HepG2 (cell line): ENCODE results near the gene ABHD2. TPM values are rescaled to one million over a fixed set of nuclear protein-coding genes. Genes with fewer than 3 reads are reported as not detected.

Source experiments
- ATAC-seq: fragments of 200-7000 bp; cut with Tn5 transposase; 3 replicates; pipeline ENCODE4 v1.9.1; 2020; ENCODE audit warnings: mild to moderate bottlenecking, moderate library complexity
- BruUV-seq: library from RNA; stranded (reverse); fragments of 400-500 nt; replicated peaks from 2 replicates; lab custom pipeline; 2021; lab: Mats Ljungman, UMichigan
- CTCF ChIA-PET: fragments of 300-600 bp; formaldehyde crosslinking; extraction: SDS; loops from one replicate; lab custom pipeline; 2021; ENCODE audit warnings: low total read pairs, inconsistent platforms, low intra/inter-chr PET ratio; lab: Yijun Ruan, JAX
- POLR2A ChIA-PET: fragments of 350-600 bp; sonication (Branson Sonifier 250); formaldehyde crosslinking; loops from one replicate; lab custom pipeline; 2020; ENCODE audit warnings: antibody characterized with exemption, inconsistent platforms; lab: Yijun Ruan, JAX
- DNase-seq: peaks from one replicate; pipeline ENCODE4 v3.0.0-alpha.2; 2015; ENCODE audit warnings: low spot score
- FAIRE-seq: peaks from 3 replicates; lab custom pipeline; 2011; peaks lifted over from hg19 to GRCh38; lab: Jason Lieb, UNC
- H2AFZ ChIP-seq: one replicate; pipeline ENCODE4 v1.6.1; 2011; ENCODE audit warnings: low read length, inconsistent platforms
- H3K27ac ChIP-seq: fragments of 300-600 bp; 3 replicates; pipeline ENCODE4 v1.8.0; 2011; ENCODE audit warnings: mixed run types, mild to moderate bottlenecking, mixed read lengths, low read length, inconsistent platforms; ENCODE audit not compliant: insufficient read depth; ENCODE audit errors: extremely low read length
- H3K27me3 ChIP-seq, 2 experiments: fragments of 200-600 bp in 1 of 2; 2 replicates in 1 of 2; 3 replicates in 1 of 2; pipeline versions ENCODE4 v1.6.0 to v1.8.0; 2011; ENCODE audit warnings: low read length in 2 of 2, mild to moderate bottlenecking in 2 of 2, moderate library complexity in 2 of 2, inconsistent platforms in 1 of 2; ENCODE audit not compliant: insufficient read depth in 2 of 2, control insufficient read depth in 1 of 2
- H3K36me3 ChIP-seq, 2 experiments: fragments of 200-600 bp in 1 of 2; replicated peaks in 1 of 2; 2 replicates in 1 of 2; 3 replicates in 1 of 2; pipeline versions ENCODE4 v1.5.1 to v1.8.0; 2011; ENCODE audit warnings: low read length in 2 of 2, inconsistent platforms in 1 of 2; ENCODE audit not compliant: insufficient read depth in 2 of 2, control insufficient read depth in 1 of 2
- H3K4me1 ChIP-seq: 2 replicates; pipeline ENCODE4 v1.5.1; 2012; ENCODE audit warnings: low read length, inconsistent platforms; ENCODE audit not compliant: insufficient read depth
- H3K4me2 ChIP-seq: 2 replicates; pipeline ENCODE4 v1.6.0; 2011; ENCODE audit warnings: low read depth, low read length, inconsistent platforms
- H3K4me3 ChIP-seq, 3 experiments: fragments of 200-600 bp in 1 of 3; sonication (generic), shearing (Covaris generic) in 1 of 3; replicated peaks in 1 of 3; 2 replicates each; pipeline ENCODE4 v1.5.1; 2011 to 2016; ENCODE audit warnings: low read length in 3 of 3, inconsistent platforms in 2 of 3, low read depth in 2 of 3, mild to moderate bottlenecking in 2 of 3, control low read depth in 1 of 3, mixed read lengths in 1 of 3; ENCODE audit not compliant: insufficient read depth in 1 of 3
- H3K79me2 ChIP-seq: one replicate; pipeline ENCODE4 v1.6.1; 2011; ENCODE audit warnings: low read length, inconsistent platforms; ENCODE audit not compliant: insufficient read depth
- H3K9ac ChIP-seq: 2 replicates; pipeline ENCODE4 v1.6.0; 2011; ENCODE audit warnings: mild to moderate bottlenecking, low read depth, low read length, inconsistent platforms; ENCODE audit not compliant: insufficient read depth
- H3K9me3 ChIP-seq: 2 replicates; pipeline ENCODE4 v1.5.1; 2012; ENCODE audit warnings: mild to moderate bottlenecking, low read length
- H4K20me1 ChIP-seq: 2 replicates; pipeline ENCODE4 v1.6.0; 2011; ENCODE audit warnings: inconsistent platforms, mild to moderate bottlenecking, low read length, moderate library complexity; ENCODE audit not compliant: insufficient read depth
- ARID3A ChIP-seq: IDR thresholded peaks from 2 replicates; pipeline ENCODE4 v1.6.1; 2012; ENCODE audit warnings: low read depth, low read length, improper control_type of control experiment
- DNMT1 ChIP-seq: sonication (generic); formaldehyde crosslinking; IDR thresholded peaks from 2 replicates; pipeline ENCODE4 v1.5.1; 2020; ENCODE audit warnings: mild to moderate bottlenecking, missing genetic modification reagents
- HNF4A ChIP-seq: sonication (generic); formaldehyde crosslinking; IDR thresholded peaks from 2 replicates; pipeline ENCODE4 v1.4.0; 2020; ENCODE audit warnings: missing genetic modification reagents
- SAP130 ChIP-seq: IDR thresholded peaks from 2 replicates; pipeline ENCODE4 v1.6.1; 2016; ENCODE audit warnings: low read depth
- SNAPC4 ChIP-seq: sonication (generic); formaldehyde crosslinking; IDR thresholded peaks from 2 replicates; pipeline ENCODE4 v1.4.0; 2020; ENCODE audit warnings: mild to moderate bottlenecking, missing genetic modification reagents
- STAG1 ChIP-seq: sonication (generic); formaldehyde crosslinking; IDR thresholded peaks from 2 replicates; pipeline ENCODE4 v1.4.0; 2020; ENCODE audit warnings: missing genetic modification reagents
- ZBTB7B ChIP-seq: sonication (generic); formaldehyde crosslinking; IDR thresholded peaks from 2 replicates; pipeline ENCODE4 v1.4.0; 2020; ENCODE audit warnings: missing genetic modification reagents
- ZNF687 ChIP-seq: sonication (generic); formaldehyde crosslinking; IDR thresholded peaks from 2 replicates; pipeline ENCODE4 v1.5.1; 2020; ENCODE audit warnings: mild to moderate bottlenecking, missing genetic modification reagents, moderate library complexity
- WGBS: methylation state at CpG from one replicate; pipeline ENCODE4 v1.1.6; 2017; ENCODE audit warnings: low lambda C conversion rate; 5-methylcytosine and 5-hydroxymethylcytosine counted together
- in situ Hi-C: cut with HindIII; loops from 2 replicates; pipeline ENCODE4 v1.10.0; 2017; ENCODE audit warnings: low pct_unique_long_range_greater_than_20kb; ENCODE audit not compliant: extremely low pct_ligation_motif_present
- intact Hi-C: fragments of 100-400 bp; cut with micrococcal nuclease; formaldehyde crosslinking; loops from one replicate; pipeline ENCODE4 v1.10.0; 2022; ENCODE audit not compliant: unreplicated experiment
- polyA plus RNA-seq, 8 experiments: library from polyadenylated mRNA; depleted of rRNA in 3 of 8; stranded (reverse) in 7 of 8; unstranded in 1 of 8; fragments of >200 nt; fragmentation: Illumina TruSeq in 4 of 8; extraction: Trizol in 4 of 8; gene quantifications; 2 replicates each; pipeline versions ENCODE4 v1.2.1 to v1.2.3, GENCODE V29; 2011 to 2016; ENCODE audit warnings: low read depth in 4 of 8, missing spikeins in 1 of 8, mixed read lengths in 1 of 8; ENCODE audit not compliant: insufficient read depth in 1 of 8
- total RNA-seq, 5 experiments: library from RNA; depleted of rRNA; stranded (reverse); fragments of >200 nt; fragmentation: Illumina TruSeq; extraction: Trizol; gene quantifications; 2 replicates each; pipeline ENCODE4 v1.2.3, GENCODE V29; 2016; ENCODE audit warnings: low read depth in 1 of 5

The ABHD2 gene
- total and polyA plus RNA-seq, 2 of the 13 experiments (the other 11 are each of a cell fraction or from before 2014, with no cell fraction given), result 14.8 to 22.4 TPM

- no TSS peak for BruUV-seq
- Histone ChIP-seq H3K4me3 (peak overlapping the region in 1 of 3 experiments; percentile 4; a peak in 1 of 6 replicates), H3K27ac (peak overlapping the region; percentile 76), H3K36me3 (peaks cover 0 to 13% of the 10 kb centered on the region in 2 experiments; a peak in 3 of 5 replicates), H3K9ac (peak overlapping the region; percentile 26; the same call in 1 of the 2 replicates), H4K20me1 (no peaks in the 10 kb centered on the region), H2AFZ (no peak overlapping the region), H3K4me1 (peaks cover 100% of the 10 kb centered on the region), H3K79me2 (no peaks in the 10 kb centered on the region), H3K4me2 (peak overlapping the region; percentile 51), H3K27me3 (no peaks in the 10 kb centered on the region), H3K9me3 (no peaks in the 10 kb centered on the region)
- DNase-seq (no peak), FAIRE-seq (no peak), ATAC-seq (no peak)
- CTCF ChIA-PET, result interaction anchor here (1.6 to 2.6 kb wide), 2 partner anchors 42 to 72 kb away, joined by 4 to 19 read pairs; no protein-coding TSS in a partner anchor
- POLR2A ChIA-PET, result interaction anchor here (0.8 to 4.2 kb wide), 13 partner anchors 8 to 57 kb away, joined by 3 to 45 read pairs (median 4); partner anchors contain the start of gene ABHD2
- intact Hi-C loops, result loop anchor here (1.0 kb wide), 1 partner anchor 72 kb away; no protein-coding TSS in a partner anchor
- in situ Hi-C loops, result loop anchor here (5.0 kb wide), 1 partner anchor 72 kb away; no protein-coding TSS in a partner anchor
- WGBS, result 44% methylated on average over 3 of the region's 3 CpGs
- TF ChIP-seq HNF4A, result peak; percentile 36
- peak; percentile 21; the same call in 1 of the 2 replicates for TF ChIP-seq SAP130 (CRISPR knock-in tag)
- peak; percentile 87; the same call in 1 of the 2 replicates for TF ChIP-seq ZBTB7B (CRISPR knock-in tag)
- peak; percentile 49; the same call in 1 of the 2 replicates for TF ChIP-seq ARID3A
- TF ChIP-seq SNAPC4 (CRISPR knock-in tag), result 0 out of 2 replicates have a peak, but pooled peaks have one; percentile 20
- no peak for TF ChIP-seq DNMT1 (CRISPR knock-in tag)
- peak; percentile 65 for TF ChIP-seq STAG1 (CRISPR knock-in tag)
- TF ChIP-seq ZNF687 (CRISPR knock-in tag), result peak; percentile 71
These were observed 41.0 kb downstream of the ABHD2 start for GRCh38 chr15:89129123-89129815.
